Thoracic aorta (tissue), 2 donors: ENCODE results near the gene PTPN6. TPM values are rescaled to one million over a fixed set of nuclear protein-coding genes. Genes with fewer than 3 reads are reported as not detected.
"Not testable (repeated sequence)": the region's sequence is repeated elsewhere in the genome, so short reads cannot be mapped to it uniquely, and the experiment has no call there.

Experiments
- ATAC-seq: fragments of 150-250 bp; one replicate; pipeline ENCODE4 v1.8.0; 2017; ENCODE audit warnings: low read depth; ENCODE audit not compliant: insufficient number of reproducible peaks, low FRiP score
- DNase-seq: peaks from one replicate; pipeline ENCODE4 v3.0.0-alpha.2; 2020; ENCODE audit warnings: low spot score
- H3K27ac ChIP-seq, 2 donors: fragments of 200-600 bp; sonication (generic); 1 replicate in 1 of 2; 2 replicates in 1 of 2; pipeline ENCODE4 v1.5.1; 2016; ENCODE audit warnings: mild to moderate bottlenecking in 2 of 2, moderate library complexity in 2 of 2
- H3K27me3 ChIP-seq: fragments of 200-600 bp; sonication (generic); replicated peaks from 2 replicates; pipeline ENCODE4 v1.6.0; 2016; ENCODE audit warnings: mild to moderate bottlenecking; ENCODE audit not compliant: insufficient read depth
- H3K36me3 ChIP-seq: fragments of 200-600 bp; sonication (generic); one replicate; pipeline ENCODE4 v1.5.1; 2016
- H3K4me1 ChIP-seq, 2 donors: fragments of 200-600 bp; sonication (generic); 1 replicate in 1 of 2; 2 replicates in 1 of 2; pipeline versions ENCODE4 v1.5.1 to v1.6.0; 2016; ENCODE audit warnings: low read depth in 2 of 2, mild to moderate bottlenecking in 1 of 2; ENCODE audit not compliant: control insufficient read depth in 1 of 2
- H3K4me3 ChIP-seq: fragments of 200-600 bp; sonication (generic); 2 replicates; pipeline ENCODE4 v1.5.1; 2016; ENCODE audit warnings: mild to moderate bottlenecking
- H3K9me3 ChIP-seq: fragments of 200-600 bp; sonication (generic); 2 replicates; pipeline ENCODE4 v1.5.1; 2016
- CTCF ChIP-seq: fragments of 200-600 bp; sonication (generic); IDR thresholded peaks from one replicate; pipeline ENCODE4 v1.5.1; 2019; ENCODE audit warnings: antibody characterized with exemption
- total RNA-seq, 2 donors: library from RNA; depleted of rRNA; stranded (reverse); fragments of >200 nt; gene quantifications; one replicate each; pipeline versions ENCODE4 v1.1.0 to v1.2.3, GENCODE V29; 2016

PTPN6 gene
- total RNA-seq, 2 donors from 2014 or later, result 19.0 to 24.0 TPM

DNA sequence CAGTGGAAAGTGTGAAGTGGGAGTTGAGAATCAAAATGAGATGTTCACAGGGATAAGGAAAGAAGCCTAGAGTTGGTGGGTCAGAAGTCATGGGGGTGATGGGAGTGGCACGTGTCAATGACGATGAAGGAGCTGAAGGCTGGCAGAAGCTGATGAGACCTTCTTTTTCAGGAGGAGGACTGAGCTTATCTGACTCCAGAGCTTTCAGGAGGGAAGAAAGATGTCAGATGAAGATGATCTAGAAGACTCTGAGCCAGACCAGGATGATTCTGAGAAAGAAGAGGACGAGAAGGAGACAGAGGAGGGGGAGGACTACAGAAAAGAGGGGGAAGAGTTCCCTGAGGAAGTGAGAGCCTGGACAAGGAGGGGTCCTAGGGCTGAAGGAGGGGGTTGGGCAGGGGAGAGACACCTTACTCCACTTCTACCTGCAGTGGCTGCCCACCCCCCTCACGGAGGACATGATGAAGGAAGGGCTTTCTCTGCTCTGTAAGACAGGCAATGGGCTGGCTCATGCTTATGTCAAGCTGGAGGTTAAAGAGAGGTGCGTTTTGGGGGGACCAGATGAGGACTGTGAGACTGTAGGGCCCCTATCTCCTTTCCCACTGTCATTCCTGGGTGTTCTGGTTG is 45.6 kb upstream of the PTPN6 start:
- no peaks in the 10 kb centered on the region for H3K27me3 ChIP-seq
- no peaks in the 10 kb centered on the region for H3K9me3 ChIP-seq
- peaks cover 5 to 12% of the 10 kb centered on the region in 2 donors for H3K4me1 ChIP-seq
- DNase-seq (no peak), ATAC-seq (no peak)
- H3K27ac ChIP-seq, result peak overlapping the region in 1 of 2 donors; percentile 96
- no peak for TF ChIP-seq CTCF
- peaks cover 4% of the 10 kb centered on the region for H3K36me3 ChIP-seq
- H3K4me3 ChIP-seq, result peak overlapping the region; percentile 100

DNA sequence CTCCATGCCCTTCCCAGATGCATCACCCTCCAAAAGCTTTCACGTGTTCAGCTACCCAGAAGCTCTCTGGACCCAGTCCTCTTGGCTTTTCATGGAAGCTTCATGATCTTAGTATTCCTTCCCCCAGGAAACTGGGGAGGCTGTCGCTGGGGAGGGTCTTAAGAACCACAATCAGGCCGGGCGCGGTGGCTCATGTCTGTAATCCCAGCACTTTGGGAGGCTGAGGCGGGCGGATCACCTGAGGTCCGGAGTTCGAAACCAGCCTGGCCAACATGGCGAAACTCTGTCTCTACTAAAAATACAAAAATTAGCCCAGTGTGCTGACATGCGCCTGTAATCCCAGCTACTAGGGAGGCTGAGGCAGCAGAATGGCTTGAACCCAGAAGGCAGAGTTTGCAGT is 43.0 kb upstream of the PTPN6 start:
- not testable (repeated sequence) for ATAC-seq, H3K27me3 ChIP-seq, H3K9me3 ChIP-seq, H3K4me3 ChIP-seq, H3K27ac ChIP-seq, DNase-seq, H3K36me3 ChIP-seq
- peaks cover 5 to 12% of the 10 kb centered on the region in 2 donors for H3K4me1 ChIP-seq

DNA sequence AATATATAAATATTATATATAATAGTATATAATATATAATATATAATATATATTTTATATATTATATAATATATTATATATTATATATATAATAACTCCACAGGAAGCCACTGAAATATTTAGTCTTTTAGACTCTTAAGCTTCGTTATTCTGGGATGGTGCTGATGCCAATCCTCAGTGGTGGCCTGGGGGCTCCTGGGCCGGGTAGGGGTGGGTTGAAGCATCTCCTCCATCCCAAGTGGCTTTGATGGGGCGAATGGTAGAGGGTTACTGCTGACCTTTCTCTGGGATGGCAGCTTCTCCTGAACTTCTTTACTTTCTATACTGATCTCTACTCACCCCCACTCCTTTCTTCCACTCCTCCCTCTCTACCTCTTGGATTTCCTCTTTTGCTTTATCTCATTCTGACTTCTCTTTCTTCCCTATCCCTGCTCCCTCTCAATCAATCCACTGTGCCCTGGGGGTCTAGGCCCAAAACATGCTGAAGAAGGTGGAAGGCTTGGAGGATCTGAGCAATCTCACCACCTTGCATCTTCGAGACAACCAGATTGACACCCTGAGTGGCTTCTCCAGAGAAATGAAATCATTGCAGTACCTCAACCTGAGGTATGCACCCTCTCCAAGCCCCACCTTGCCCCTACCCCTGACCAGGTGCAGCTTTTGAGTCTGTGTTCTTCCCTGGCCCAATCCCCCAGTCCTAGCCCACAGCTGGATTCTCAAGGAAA is 41.6 kb upstream of the PTPN6 start:
- ATAC-seq, result no peak
- Histone ChIP-seq H3K9me3 (no peaks in the 10 kb centered on the region), H3K4me3 (no peak overlapping the region), H3K27me3 (no peaks in the 10 kb centered on the region), H3K27ac (no peak overlapping the region), H3K4me1 (peaks cover 11 to 14% of the 10 kb centered on the region in 2 donors), H3K36me3 (peaks cover 4% of the 10 kb centered on the region)
- TF ChIP-seq CTCF, result no peak
- no peak for DNase-seq

- Histone ChIP-seq H3K4me3 (no peak overlapping the region), H3K9me3 (no peaks in the 10 kb centered on the region), H3K36me3 (peaks cover 10% of the 10 kb centered on the region), H3K27ac (no peak overlapping the region), H3K4me1 (peaks cover 16 to 18% of the 10 kb centered on the region in 2 donors), H3K27me3 (no peaks in the 10 kb centered on the region)
- TF ChIP-seq CTCF, result no peak
- ATAC-seq, result no peak
- no peak for DNase-seq
Observed at GRCh38 chr12:6912164-6912935, 38.8 kb upstream of the PTPN6 start.

DNA sequence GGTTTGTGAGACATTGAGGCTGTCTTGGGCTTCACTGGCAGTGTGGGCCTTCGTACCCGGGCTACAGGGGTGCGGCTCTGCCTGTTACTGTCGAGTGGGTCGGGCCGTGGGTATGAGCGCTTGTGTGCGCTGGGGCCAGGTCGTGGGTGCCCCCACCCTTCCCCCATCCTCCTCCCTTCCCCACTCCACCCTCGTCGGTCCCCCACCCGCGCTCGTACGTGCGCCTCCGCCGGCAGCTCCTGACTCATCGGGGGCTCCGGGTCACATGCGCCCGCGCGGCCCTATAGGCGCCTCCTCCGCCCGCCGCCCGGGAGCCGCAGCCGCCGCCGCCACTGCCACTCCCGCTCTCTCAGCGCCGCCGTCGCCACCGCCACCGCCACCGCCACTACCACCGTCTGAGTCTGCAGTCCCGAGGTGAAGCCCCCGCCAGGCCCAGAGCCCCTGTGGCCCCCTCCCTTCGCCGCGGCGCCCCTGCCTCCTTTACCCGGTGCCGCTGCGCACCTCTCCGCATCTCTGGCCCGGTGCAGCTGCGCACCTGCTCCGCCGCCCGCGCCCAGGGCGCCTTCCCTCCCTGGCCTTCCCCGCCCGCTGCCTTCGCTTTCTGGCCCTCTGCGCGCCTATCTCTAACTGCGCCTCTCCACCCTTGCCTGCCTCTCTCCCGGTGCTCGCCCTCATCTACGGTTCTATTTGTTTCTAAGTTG is 36.8 kb upstream of the PTPN6 start, which contains the start of gene ENO2:
TSS of gene ENO2 (plus strand) at position 335 of the 701 bp plus-strand sequence. CDS start 1,253 bp downstream, outside the sequence.
- peak; percentile 60 for DNase-seq
- peak; percentile 77 for ATAC-seq
- peaks cover 11% of the 10 kb centered on the region for H3K36me3 ChIP-seq

More for the DNA sequence above, 36.8 kb upstream of the PTPN6 start, which contains the start of gene ENO2:
- TF ChIP-seq CTCF, result no peak
- no peaks in the 10 kb centered on the region for H3K9me3 ChIP-seq
- peak within 1 kb of the TSS; percentile 99 for H3K4me3 ChIP-seq
- peak within 1 kb of the TSS; percentile 94 for H3K27ac ChIP-seq
- no peaks in the 10 kb centered on the region for H3K27me3 ChIP-seq
- peaks cover 16 to 18% of the 10 kb centered on the region in 2 donors for H3K4me1 ChIP-seq
